ENCODE results near the gene MAP1A. TPM values are rescaled to one million over a fixed set of nuclear protein-coding genes. Genes with fewer than 3 reads are reported as not detected.
A peak's percentile ranks its signal among the peaks of the same experiment; 100 is the strongest.

The MAP1A gene
- polyA plus RNA-seq, 1 donor (not counting 4 experiments of a cell fraction or from before 2014, with no cell fraction given), result 0.13 TPM

GRCh38 chr15:43513550-43513949, 3.9 kb upstream of the MAP1A start:
- H3K4me2 ChIP-seq (ENCODE audit: control insufficient read depth, extremely low read depth, insufficient read depth, low read depth, low read length), result no peak overlapping the region
- H3K9me3 ChIP-seq (ENCODE audit: control insufficient read depth, low read depth, low read length), result no peaks in the 10 kb centered on the region
- H2AFZ ChIP-seq (ENCODE audit: control insufficient read depth, low read length), result no peak overlapping the region
- H3K36me3 ChIP-seq (ENCODE audit: control insufficient read depth in 2 of 2, extremely low read depth in 1 of 2, insufficient read depth in 2 of 2, low read length in 2 of 2), result no peaks in the 10 kb centered on the region
- no peak for FAIRE-seq
- dilution Hi-C loops (cut with MboI; ENCODE audit: extremely low pct_ligation_motif_present, low sequenced_read_pairs), result no loop called here
- H3K4me1 ChIP-seq (ENCODE audit: control insufficient read depth, extremely low read depth, insufficient read depth, low read length), result peaks cover 11% of the 10 kb centered on the region
- H3K27ac ChIP-seq (ENCODE audit: control insufficient read depth, insufficient read depth, low read length), result no peak overlapping the region
- no peak overlapping the region for H3K9ac ChIP-seq (ENCODE audit: control insufficient read depth, extremely low read depth, insufficient read depth, low read length)
- DNase-seq (ENCODE audit: low read depth, low spot score), result no peak
- H3K9me1 ChIP-seq (ENCODE audit: control insufficient read depth, extremely low read depth, insufficient read depth, low read length), result no peaks in the 10 kb centered on the region
- H3K79me2 ChIP-seq (ENCODE audit: control insufficient read depth, insufficient read depth, low read length), result no peaks in the 10 kb centered on the region
- no peak for TF ChIP-seq EZH2 (IDR thresholded peaks at IDR 0.05; ENCODE audit: low read length)
- TF ChIP-seq, protein P1, sequence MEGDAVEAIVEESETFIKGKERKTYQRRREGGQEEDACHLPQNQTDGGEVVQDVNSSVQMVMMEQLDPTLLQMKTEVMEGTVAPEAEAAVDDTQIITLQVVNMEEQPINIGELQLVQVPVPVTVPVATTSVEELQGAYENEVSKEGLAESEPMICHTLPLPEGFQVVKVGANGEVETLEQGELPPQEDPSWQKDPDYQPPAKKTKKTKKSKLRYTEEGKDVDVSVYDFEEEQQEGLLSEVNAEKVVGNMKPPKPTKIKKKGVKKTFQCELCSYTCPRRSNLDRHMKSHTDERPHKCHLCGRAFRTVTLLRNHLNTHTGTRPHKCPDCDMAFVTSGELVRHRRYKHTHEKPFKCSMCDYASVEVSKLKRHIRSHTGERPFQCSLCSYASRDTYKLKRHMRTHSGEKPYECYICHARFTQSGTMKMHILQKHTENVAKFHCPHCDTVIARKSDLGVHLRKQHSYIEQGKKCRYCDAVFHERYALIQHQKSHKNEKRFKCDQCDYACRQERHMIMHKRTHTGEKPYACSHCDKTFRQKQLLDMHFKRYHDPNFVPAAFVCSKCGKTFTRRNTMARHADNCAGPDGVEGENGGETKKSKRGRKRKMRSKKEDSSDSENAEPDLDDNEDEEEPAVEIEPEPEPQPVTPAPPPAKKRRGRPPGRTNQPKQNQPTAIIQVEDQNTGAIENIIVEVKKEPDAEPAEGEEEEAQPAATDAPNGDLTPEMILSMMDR (optimal IDR thresholded peaks at IDR 0.05 in 1 of 3, IDR thresholded peaks at IDR 0.05 in 1 of 3, conservative IDR thresholded peaks at IDR 0.05 in 1 of 3; ENCODE audit: extremely low read depth in 1 of 3, insufficient read depth in 2 of 3, low read length in 3 of 3), result no peak
- H4K20me1 ChIP-seq (ENCODE audit: control insufficient read depth, extremely low read depth, insufficient read depth, low read length), result no peaks in the 10 kb centered on the region
- peaks cover 31% of the 10 kb centered on the region for H3K27me3 ChIP-seq (ENCODE audit: control insufficient read depth, extremely low read depth, insufficient read depth, low read length)
- H3K4me3 ChIP-seq (ENCODE audit: control insufficient read depth in 2 of 3, extremely low read depth in 1 of 3, insufficient read depth in 2 of 3, low read depth in 1 of 3, low read length in 3 of 3), result no peak overlapping the region

DNA sequence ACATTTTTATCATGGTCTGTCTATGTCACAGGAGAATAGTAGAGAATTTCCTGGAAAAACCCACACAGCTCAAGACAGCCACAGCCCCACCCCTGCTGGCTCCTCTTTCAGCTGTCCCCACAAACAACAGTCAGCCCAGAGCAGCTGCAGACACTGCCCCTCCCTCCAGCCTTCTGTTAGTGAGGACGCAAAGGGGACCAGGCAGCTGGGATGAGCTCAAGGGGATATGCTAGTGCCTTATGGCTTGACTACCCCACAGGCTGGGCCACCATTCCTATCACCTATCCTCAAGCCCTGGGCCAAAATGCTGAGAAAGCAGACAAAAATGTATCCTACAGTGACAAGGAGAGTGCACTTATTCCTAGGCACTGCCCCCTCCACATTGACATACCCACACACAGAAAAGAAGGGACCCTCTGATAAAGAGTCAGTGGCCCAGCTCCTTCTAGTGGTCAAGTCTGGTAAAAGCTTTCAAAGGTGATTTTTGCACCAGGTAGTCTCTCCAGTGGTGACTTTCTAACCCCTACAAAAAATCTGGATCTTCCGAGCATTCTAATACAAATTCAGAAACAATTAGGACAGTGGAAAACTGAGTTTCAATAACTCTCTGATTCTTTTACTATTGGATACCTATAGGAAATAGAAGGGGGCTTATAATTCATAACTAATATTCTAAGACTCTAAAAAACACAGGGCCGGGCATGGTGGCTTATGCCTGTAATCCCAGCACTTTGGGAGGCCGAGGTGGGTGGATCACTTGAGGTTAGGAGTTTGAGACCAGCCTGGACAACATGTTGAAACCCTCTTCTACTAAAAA, 3.0 kb upstream of the MAP1A start:
- Histone ChIP-seq H3K9me1 (ENCODE audit: control insufficient read depth, extremely low read depth, insufficient read depth, low read length) (no peaks in the 10 kb centered on the region), H4K20me1 (ENCODE audit: control insufficient read depth, extremely low read depth, insufficient read depth, low read length) (no peaks in the 10 kb centered on the region), H3K9me3 (ENCODE audit: control insufficient read depth, low read depth, low read length) (no peaks in the 10 kb centered on the region), H3K36me3 (ENCODE audit: control insufficient read depth in 2 of 2, extremely low read depth in 1 of 2, insufficient read depth in 2 of 2, low read length in 2 of 2) (no peaks in the 10 kb centered on the region), H3K79me2 (ENCODE audit: control insufficient read depth, insufficient read depth, low read length) (no peaks in the 10 kb centered on the region), H3K27ac (ENCODE audit: control insufficient read depth, insufficient read depth, low read length) (no peak overlapping the region), H3K4me3 (ENCODE audit: control insufficient read depth in 2 of 3, extremely low read depth in 1 of 3, insufficient read depth in 2 of 3, low read depth in 1 of 3, low read length in 3 of 3) (no peak overlapping the region), H2AFZ (ENCODE audit: control insufficient read depth, low read length) (no peak overlapping the region), H3K27me3 (ENCODE audit: control insufficient read depth, extremely low read depth, insufficient read depth, low read length) (peaks cover 40% of the 10 kb centered on the region), H3K4me2 (ENCODE audit: control insufficient read depth, extremely low read depth, insufficient read depth, low read depth, low read length) (no peak overlapping the region), H3K4me1 (ENCODE audit: control insufficient read depth, extremely low read depth, insufficient read depth, low read length) (peaks cover 11% of the 10 kb centered on the region), H3K9ac (ENCODE audit: control insufficient read depth, extremely low read depth, insufficient read depth, low read length) (no peak overlapping the region)
- FAIRE-seq, result no peak
- TF ChIP-seq EZH2 (IDR thresholded peaks at IDR 0.05; ENCODE audit: low read length), result no peak
- TF ChIP-seq, protein P1 (optimal IDR thresholded peaks at IDR 0.05 in 1 of 3, IDR thresholded peaks at IDR 0.05 in 1 of 3, conservative IDR thresholded peaks at IDR 0.05 in 1 of 3; ENCODE audit: extremely low read depth in 1 of 3, insufficient read depth in 2 of 3, low read length in 3 of 3), result peak; percentile 39 to 65 (median 56)
- no peak for DNase-seq (ENCODE audit: low read depth, low spot score)
- dilution Hi-C loops (cut with MboI; ENCODE audit: extremely low pct_ligation_motif_present, low sequenced_read_pairs), result no loop called here
